ENCODE results near the gene CSMD2.

CSMD2 gene

GRCh38 chr1:33948291-33948690 is 216.7 kb downstream of the CSMD2 start:
- DNase-seq = no peak

GRCh38 chr1:33946836-33947235 is 218.2 kb downstream of the CSMD2 start:
- no peak for DNase-seq

DNA sequence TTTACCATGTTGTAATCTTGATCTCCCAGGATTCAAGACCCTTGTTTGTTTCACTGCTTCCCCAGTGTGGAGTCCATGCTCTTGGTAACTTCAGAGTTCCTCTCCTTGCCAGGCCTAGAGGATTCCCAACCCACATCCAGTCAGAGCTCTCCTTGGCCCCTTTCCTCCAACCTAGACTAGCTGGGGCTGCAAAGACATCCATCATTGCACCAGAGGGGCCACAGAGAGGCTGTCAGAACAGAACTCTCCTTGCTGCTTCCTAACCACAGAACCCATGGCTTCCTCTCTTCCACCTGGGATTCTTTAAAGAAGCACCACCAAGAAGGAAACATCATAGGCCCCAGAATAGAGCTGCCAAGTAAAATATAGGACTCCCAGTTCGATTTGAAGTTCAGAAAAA is 220.2 kb downstream of the CSMD2 start:
- no peak for DNase-seq

- no peak for DNase-seq
Measured at GRCh38 chr1:33943978-33944377, 221.1 kb downstream of the CSMD2 start.

DNA sequence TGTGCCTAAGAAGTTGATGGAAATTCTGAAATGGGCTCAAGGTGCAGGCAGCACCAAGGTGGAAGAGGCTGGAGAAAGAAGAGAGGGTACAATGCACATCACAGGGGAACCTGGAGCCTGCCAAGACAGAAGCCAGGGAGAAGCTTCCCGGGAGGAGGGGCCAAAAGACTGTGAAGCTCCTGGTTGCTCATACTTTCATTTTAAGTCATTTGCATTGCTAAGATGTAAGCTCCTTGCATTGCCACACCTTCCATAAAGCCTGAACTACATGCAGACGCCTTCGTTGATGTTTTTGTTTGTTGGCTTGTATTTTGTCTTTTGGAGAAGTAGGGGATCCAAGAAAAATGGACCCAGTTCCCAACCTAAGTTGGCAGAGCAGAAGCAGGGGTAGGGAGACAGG is 232.2 kb downstream of the CSMD2 start:
- no peak for DNase-seq

GRCh38 chr1:33931111-33931475 is 233.9 kb downstream of the CSMD2 start:
- DNase-seq = no peak

GRCh38 chr1:33930346-33931110 is 234.5 kb downstream of the CSMD2 start:
- DNase-seq = no peak

GRCh38 chr1:33928251-33928650 is 236.8 kb downstream of the CSMD2 start:
- DNase-seq = no peak

- no peak for DNase-seq
Measured at GRCh38 chr1:33927721-33928120, 237.3 kb downstream of the CSMD2 start.

GRCh38 chr1:33925586-33925985 is 239.4 kb downstream of the CSMD2 start:
- no peak for DNase-seq

DNA sequence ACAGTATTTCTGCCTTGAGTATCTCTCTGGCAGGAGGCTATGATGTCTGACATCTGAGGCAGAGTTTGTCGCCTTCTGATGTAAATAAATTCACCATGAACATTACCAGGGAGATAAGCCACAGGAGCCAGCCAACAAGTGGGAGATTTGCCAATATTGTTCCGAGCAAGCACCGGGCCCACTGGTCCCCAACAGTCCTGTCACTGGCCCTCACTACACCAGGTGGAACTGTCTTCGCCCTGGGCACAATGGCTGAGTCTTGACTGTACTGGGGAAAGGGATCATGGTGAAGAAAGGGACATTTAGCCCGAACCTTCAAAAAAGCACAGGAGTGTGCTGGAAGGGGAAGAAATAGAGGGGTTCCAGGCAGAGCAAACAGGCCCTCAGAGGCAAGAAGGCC is 243.7 kb downstream of the CSMD2 start:
- DNase-seq = no peak

DNA sequence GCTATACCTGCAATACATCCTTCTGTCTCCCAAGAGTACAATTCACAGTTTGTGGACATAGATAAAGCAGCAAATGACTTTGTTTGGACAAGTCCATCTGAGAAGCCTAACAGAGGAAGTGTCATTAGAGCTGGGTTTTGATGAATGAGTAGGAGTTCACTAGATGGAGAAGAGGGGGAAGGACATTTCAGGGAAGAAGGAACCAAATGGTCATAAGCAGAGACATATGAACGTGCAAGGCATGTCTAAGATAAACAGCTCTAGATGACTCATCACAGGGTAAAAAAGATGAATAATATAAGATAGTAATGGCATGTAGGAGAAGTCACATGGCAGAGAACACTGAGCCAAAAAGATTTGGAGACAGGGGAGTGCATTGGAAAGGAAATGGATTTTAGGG is 246.7 kb downstream of the CSMD2 start:
- DNase-seq = no peak

DNA sequence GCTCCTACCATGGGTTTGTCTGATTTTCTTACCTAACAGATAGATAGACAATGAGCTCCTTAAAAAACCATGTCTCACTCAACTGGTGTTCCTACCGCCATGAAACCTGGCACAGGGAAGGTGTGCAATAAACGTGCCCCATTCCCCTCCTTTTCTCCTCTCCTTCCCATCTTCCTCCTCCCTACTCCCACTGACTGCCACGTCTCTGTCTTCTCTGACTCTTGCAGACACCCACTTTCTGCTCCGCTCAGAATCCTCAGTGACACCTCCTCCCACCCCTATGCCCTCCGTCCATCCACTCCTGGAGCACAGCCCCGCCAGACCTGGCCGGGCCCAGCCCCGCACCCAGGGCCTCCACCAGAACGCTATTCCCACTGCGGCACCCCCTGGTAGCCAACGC is 248.2 kb downstream of the CSMD2 start:
- no peak for DNase-seq

DNA sequence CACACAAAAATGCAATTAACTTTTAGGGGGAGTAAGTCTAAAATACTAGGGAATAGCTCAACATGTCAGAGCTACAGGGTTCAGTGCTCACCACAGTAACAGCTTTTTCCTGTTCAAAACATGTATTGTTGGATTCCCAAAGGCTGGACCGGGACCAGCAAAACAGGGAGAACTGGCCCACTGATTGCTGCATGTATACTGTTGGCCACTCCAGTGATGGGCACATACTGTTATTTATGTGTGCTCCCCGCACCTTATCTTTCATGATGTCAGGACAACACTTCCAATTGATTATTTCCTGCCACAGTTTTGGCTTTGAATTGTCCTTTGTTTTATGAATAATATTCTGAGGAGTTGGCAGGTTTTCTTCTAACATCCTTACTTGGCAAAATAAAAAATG is 250.5 kb downstream of the CSMD2 start:
- no peak for DNase-seq

GRCh38 chr1:33908324-33908956 is 256.6 kb downstream of the CSMD2 start:
- no peak for DNase-seq

DNA sequence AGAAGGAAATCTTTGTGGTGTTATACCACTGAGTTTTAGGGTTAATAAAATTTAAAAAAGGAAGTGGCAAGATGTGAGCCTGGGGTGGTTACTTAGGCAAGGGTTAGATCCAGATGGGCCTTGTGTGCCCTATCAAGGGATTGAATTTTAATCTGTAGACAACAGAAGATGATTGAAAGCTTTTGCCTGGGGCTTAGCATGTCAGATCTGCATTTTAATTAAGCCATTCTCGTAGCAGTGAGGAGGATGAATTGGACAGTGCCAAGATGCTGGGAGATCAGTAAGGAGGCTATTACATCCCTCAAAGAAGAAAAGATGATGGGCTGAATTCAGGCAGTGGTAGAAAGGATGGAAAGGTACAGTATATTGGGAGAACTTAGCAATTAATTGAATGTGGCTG is 258.9 kb downstream of the CSMD2 start:
- no peak for DNase-seq

DNA sequence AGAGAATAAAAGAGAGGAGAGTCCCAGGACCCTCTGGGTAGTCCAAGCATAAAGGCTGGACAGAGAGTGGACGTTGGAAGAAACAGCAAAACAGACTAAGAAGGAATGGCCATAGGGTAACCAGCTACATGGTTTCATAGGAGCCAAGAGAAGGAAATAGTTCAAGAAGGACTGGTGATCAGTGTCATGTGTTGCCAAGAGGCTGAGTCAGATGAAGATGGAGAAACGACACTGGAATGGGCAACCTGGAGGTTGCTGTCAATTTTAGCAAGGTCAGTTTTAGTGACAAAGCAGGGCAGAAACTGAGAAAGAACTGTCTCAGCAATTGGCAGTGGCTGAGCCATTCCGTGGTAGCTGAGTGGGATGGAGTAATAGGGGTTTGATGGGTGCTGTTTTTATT is 259.8 kb downstream of the CSMD2 start:
- no peak for DNase-seq

- no peak for DNase-seq
Measured at GRCh38 chr1:33903210-33903589, 261.8 kb downstream of the CSMD2 start.

DNA sequence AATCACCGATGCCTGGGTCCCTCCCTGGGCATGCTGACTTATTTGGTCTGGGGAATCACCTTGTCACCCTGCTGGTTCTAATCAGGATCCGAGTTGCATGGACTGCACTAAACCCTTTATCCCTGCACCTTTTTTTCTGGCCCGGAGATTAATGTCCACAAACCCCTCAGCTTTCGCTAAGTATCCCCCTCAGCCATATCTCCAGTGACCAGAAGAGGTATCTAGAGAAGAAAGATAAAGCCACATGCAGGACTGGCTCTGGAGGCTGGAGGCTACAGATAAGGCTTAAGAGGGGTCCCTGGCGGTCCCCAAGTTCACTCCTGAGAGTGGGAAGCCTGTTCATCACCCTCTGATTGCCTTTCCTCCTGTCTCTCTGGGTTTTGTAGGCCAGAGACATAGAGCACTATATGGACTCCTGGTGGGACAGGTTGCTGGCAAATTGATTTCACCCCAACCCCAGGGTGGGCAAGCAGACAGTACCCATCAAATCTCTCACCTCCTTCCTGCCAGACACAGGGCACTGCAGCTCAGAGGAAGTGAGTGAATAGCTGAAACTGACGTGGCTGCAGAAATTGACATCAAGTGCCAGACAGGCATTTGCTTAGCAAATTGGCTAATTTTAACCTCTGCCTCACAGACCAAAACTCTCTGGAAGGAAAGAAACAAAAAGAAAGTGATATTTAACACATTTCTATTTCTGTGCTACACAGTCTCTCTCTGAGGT is 262.4 kb downstream of the CSMD2 start:
- DNase-seq = no peak

GRCh38 chr1:33899746-33900145 is 265.3 kb downstream of the CSMD2 start:
- DNase-seq = no peak

- no peak for DNase-seq
Measured at GRCh38 chr1:33898881-33899280, 266.1 kb downstream of the CSMD2 start.

GRCh38 chr1:33898406-33898805 is 266.6 kb downstream of the CSMD2 start:
- no peak for DNase-seq

- no peak for DNase-seq
Measured at GRCh38 chr1:33897092-33897725, 267.8 kb downstream of the CSMD2 start.

GRCh38 chr1:33895976-33896375 is 269.1 kb downstream of the CSMD2 start:
- no peak for DNase-seq

Data from activated naive CD4-positive, alpha-beta T cell treated with anti-CD3 and anti-CD28 coated beads, Interleukin-2, amount 50 U/mL, for 16 hours (primary cell).